T47D (cell line): ENCODE results near the gene ALDH18A1.

ENCODE experiments used
- DNase-seq, 2 experiments: peaks; one replicate each; pipeline versions ENCODE4 v3.0.0 to v3.0.0-alpha.2; 2011 to 2012; ENCODE audit warnings: low read depth in 1 of 2, low spot score in 1 of 2
- JUND ChIP-seq: IDR thresholded peaks from 2 replicates; pipeline ENCODE4 v1.6.1; 2012; ENCODE audit warnings: low read depth
- in situ Hi-C: cut with HindIII; loops from 2 replicates; pipeline ENCODE4 v1.10.0; 2016; ENCODE audit warnings: low sequenced_read_pairs, low pct_unique_long_range_greater_than_20kb

ALDH18A1 gene

GRCh38 chr10:95567903-95568630 is 88.4 kb downstream of the ALDH18A1 start:
- in situ Hi-C loops = no loop called here
- no peak for TF ChIP-seq JUND
- DNase-seq = peak in 1 of 2 experiments; percentile 52

GRCh38 chr10:95566136-95566535 is 90.4 kb downstream of the ALDH18A1 start:
- peak in 1 of 2 experiments; percentile 38 for DNase-seq
- TF ChIP-seq JUND = no peak
- in situ Hi-C loops = no loop called here

- no peak for TF ChIP-seq JUND
- in situ Hi-C loops = no loop called here
- no peak for DNase-seq
These were observed 91.2 kb downstream of the ALDH18A1 start for GRCh38 chr10:95565336-95565735.

- TF ChIP-seq JUND = no peak
- no peak for DNase-seq
- in situ Hi-C loops = no loop called here
These were observed 92.2 kb downstream of the ALDH18A1 start for GRCh38 chr10:95564291-95564690.

GRCh38 chr10:95562341-95562965 is 94.1 kb downstream of the ALDH18A1 start:
- DNase-seq = no peak
- TF ChIP-seq JUND = no peak
- in situ Hi-C loops = no loop called here

GRCh38 chr10:95561864-95562177 is 94.7 kb downstream of the ALDH18A1 start:
- no peak for DNase-seq
- no peak for TF ChIP-seq JUND
- in situ Hi-C loops = no loop called here

GRCh38 chr10:95561177-95561863 is 95.2 kb downstream of the ALDH18A1 start, which contains the start of gene SORBS1:
SORBS1 (minus strand) TSS chr10:95561371; CDS start chr10:95441135, 120,236 bp downstream.
- in situ Hi-C loops = no loop called here
- DNase-seq = peak; percentile 99 to 100
- TF ChIP-seq JUND = no peak

GRCh38 chr10:95560278-95561176 is 96.0 kb downstream of the ALDH18A1 start:
- peak; percentile 30 to 78 for DNase-seq
- TF ChIP-seq JUND = no peak
- in situ Hi-C loops = no loop called here

- DNase-seq = no peak
- no peak for TF ChIP-seq JUND
- in situ Hi-C loops = no loop called here
These were observed 96.6 kb downstream of the ALDH18A1 start for GRCh38 chr10:95559896-95560277.

GRCh38 chr10:95559471-95559870 is 97.0 kb downstream of the ALDH18A1 start:
- in situ Hi-C loops = no loop called here
- DNase-seq = no peak
- no peak for TF ChIP-seq JUND

GRCh38 chr10:95558593-95559320 is 97.8 kb downstream of the ALDH18A1 start:
- TF ChIP-seq JUND = no peak
- no peak for DNase-seq
- in situ Hi-C loops = no loop called here
